ENCODE measurements around the gene GPR156. TPM values are rescaled to one million over a fixed set of nuclear protein-coding genes. Genes with fewer than 3 reads are reported as not detected.
A peak's percentile ranks its signal among the peaks of the same experiment; 100 is the strongest.

The GPR156 gene
- total and polyA plus RNA-seq, 2 of the 4 experiments (the other 2 are of a cell fraction) = 0.09 to 0.18 TPM

DNA sequence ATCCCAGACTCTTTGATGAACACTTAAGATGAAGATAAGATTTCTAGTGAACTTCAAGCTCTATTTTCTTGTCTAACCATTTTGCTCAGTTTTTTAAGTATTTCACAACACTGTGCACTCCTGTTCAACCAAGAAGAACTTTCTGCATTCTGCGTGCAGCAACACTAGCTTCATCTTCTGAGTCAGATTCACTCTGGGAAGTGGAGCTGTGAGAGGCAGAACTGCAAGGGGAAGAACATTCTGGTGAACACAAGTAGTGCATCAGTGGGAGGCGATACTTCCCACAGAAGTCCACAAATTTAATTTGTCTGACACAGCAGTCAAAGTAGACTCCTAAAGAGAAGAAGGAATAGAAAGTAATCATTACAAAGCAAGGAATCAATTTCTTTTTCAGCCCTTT is 46.1 kb upstream of the GPR156 start:
- intact Hi-C loops (cut with micrococcal nuclease) = no loop called here
- ChIA-PET POLR2A (ENCODE audit: unreplicated experiment) (no interaction called here), CTCF (interaction anchor here (0.6 to 1.2 kb wide), 2 partner anchors 13 to 86 kb away, joined by 3 to 4 read pairs; no protein-coding TSS in a partner anchor)
- H3K9me3 ChIP-seq (ENCODE audit: control insufficient read depth, insufficient read depth, low read length) = no peaks in the 10 kb centered on the region
- H3K4me1 ChIP-seq (ENCODE audit: control insufficient read depth, insufficient read depth, low read length) = 0 out of 2 replicates have a peak, but pooled peaks cover under 1% of the 10 kb centered on the region
- H3K4ac ChIP-seq (ENCODE audit: low read depth, low read length) = no peak overlapping the region
- H3K27ac ChIP-seq (ENCODE audit: insufficient read depth, low read length) = no peak overlapping the region
- H4K20me1 ChIP-seq (ENCODE audit: insufficient read depth, low read length) = no peaks in the 10 kb centered on the region
- dilution Hi-C loops (cut with HindIII; ENCODE audit: low sequenced_read_pairs, unreplicated experiment) = no loop called here
- no peak overlapping the region for H3K14ac ChIP-seq (replicated peaks; ENCODE audit: low read depth, low read length)
- H3K79me1 ChIP-seq (ENCODE audit: low read depth in 1 of 2, low read length in 2 of 2) = peaks cover 0 to 7% of the 10 kb centered on the region in 2 experiments; a peak in 1 of 4 replicates
- BruUV-seq (replicated peaks) = no TSS peak
- H2BK20ac ChIP-seq (ENCODE audit: low read depth, low read length) = no peak overlapping the region
- no peak overlapping the region for H4K91ac ChIP-seq (ENCODE audit: insufficient read depth, low read depth, low read length)
- H3K56ac ChIP-seq (ENCODE audit: extremely low read depth, insufficient read depth, low read length) = no peak overlapping the region
- no peak overlapping the region for H2BK15ac ChIP-seq (ENCODE audit: low read depth, low read length)
- H3K18ac ChIP-seq (ENCODE audit: low read depth, low read length) = no peak overlapping the region
- no peaks in the 10 kb centered on the region for H3K27me3 ChIP-seq (ENCODE audit: control insufficient read depth, insufficient read depth, low read length)
- DNase-seq = no peak
- no peak for ATAC-seq (ENCODE audit: low read depth)
- in situ Hi-C loops (cut with MboI; ENCODE audit: low sequenced_read_pairs) = no loop called here
- no peaks in the 10 kb centered on the region for H3K9me1 ChIP-seq (ENCODE audit: insufficient read depth, low read length)
- no peak overlapping the region for H2AFZ ChIP-seq (replicated peaks; ENCODE audit: low read length, poor library complexity)
- no peak overlapping the region for H3K23ac ChIP-seq (ENCODE audit: low read depth, low read length)
- H3K9ac ChIP-seq (ENCODE audit: low read depth, low read length) = no peak overlapping the region
- H2AK9ac ChIP-seq (replicated peaks; ENCODE audit: low read depth, low read length, poor library complexity) = no peak overlapping the region
- H3K4me2 ChIP-seq (ENCODE audit: low read depth, low read length) = no peak overlapping the region
- no peak overlapping the region for H2BK120ac ChIP-seq (ENCODE audit: low read depth, low read length)
- no CpG with 5 or more reads among the region's 2 CpGs for WGBS, 2 experiments (ENCODE audit: extremely low coverage in 2 of 2, insufficient read length in 1 of 2)
- no peak overlapping the region for H4K5ac ChIP-seq (ENCODE audit: low read depth, low read length)
- peaks cover 9% of the 10 kb centered on the region for H3K36me3 ChIP-seq (ENCODE audit: control insufficient read depth, insufficient read depth, low read length)
- H2AK5ac ChIP-seq (ENCODE audit: low read depth, low read length) = no peak overlapping the region
- peak; percentile 37 for TF ChIP-seq CEBPB (IDR thresholded peaks at IDR 0.05; ENCODE audit: low read depth, low read length)
- TF ChIP-seq RAD21 (IDR thresholded peaks at IDR 0.05; ENCODE audit: low read length) = no peak
- TF ChIP-seq NFE2L2 (IDR thresholded peaks at IDR 0.05; ENCODE audit: low read depth, low read length) = no peak
- H3K4me3 ChIP-seq (ENCODE audit: insufficient read depth, low read depth, low read length) = no peak overlapping the region
- no peak overlapping the region for H2BK5ac ChIP-seq (ENCODE audit: low read depth, low read length, poor library complexity, severe bottlenecking)
- H4K8ac ChIP-seq (ENCODE audit: low read depth in 2 of 2, low read length in 2 of 2) = no peak overlapping the region
